ENCODE measurements around the gene CACNA1S.

CACNA1S gene

GRCh38 chr1:201105688-201106087 lies 6.5 kb downstream of the CACNA1S start:
- no peaks in the 10 kb centered on the region for H3K79me2 ChIP-seq (ENCODE audit: low read length)
- no peak for DNase-seq

GRCh38 chr1:201104141-201104540 lies 8.1 kb downstream of the CACNA1S start:
- H3K27me3 ChIP-seq (replicated peaks; ENCODE audit: insufficient read depth, low read length): no peaks in the 10 kb centered on the region
- no peak for TF ChIP-seq EZH2phosphoT487 (IDR thresholded peaks at IDR 0.05; ENCODE audit: low read length)
- TF ChIP-seq EZH2 (optimal IDR thresholded peaks at IDR 0.05; ENCODE audit: low read depth, low read length): no peak
- DNase-seq: no peak

More at GRCh38 chr1:201105688-201106087, 6.5 kb downstream of the CACNA1S start:
- Histone ChIP-seq H4K20me1 (ENCODE audit: insufficient read depth, low read length) (no peaks in the 10 kb centered on the region), H3K36me3 (replicated peaks; ENCODE audit: insufficient read depth, low read length) (no peaks in the 10 kb centered on the region), H2AFZ (ENCODE audit: low read length) (no peak overlapping the region), H3K9me2 (replicated peaks; ENCODE audit: insufficient read depth, low read length) (no peaks in the 10 kb centered on the region), H3F3A (ENCODE audit: insufficient read depth, low read length) (no peaks in the 10 kb centered on the region), H3K4me1 (ENCODE audit: low read length) (no peaks in the 10 kb centered on the region), H3K27me3 (replicated peaks; ENCODE audit: insufficient read depth, low read length) (no peaks in the 10 kb centered on the region), H3K4me2 (ENCODE audit: low read depth, low read length) (no peak overlapping the region), H3K9me3 (replicated peaks; ENCODE audit: insufficient read depth, low read length) (no peaks in the 10 kb centered on the region), H3K4me3 (ENCODE audit: low read length) (no peak overlapping the region), H3K27ac (ENCODE audit: low read length) (no peak overlapping the region), H3K9ac (ENCODE audit: low read length) (no peak overlapping the region)
- TF ChIP-seq EZH2 (optimal IDR thresholded peaks at IDR 0.05; ENCODE audit: low read depth, low read length) (no peak), CTCF (IDR thresholded peaks at IDR 0.05; ENCODE audit: low read length) (no peak), EZH2phosphoT487 (IDR thresholded peaks at IDR 0.05; ENCODE audit: low read length) (no peak)

GRCh38 chr1:201103666-201104065 lies 8.6 kb downstream of the CACNA1S start:
- Histone ChIP-seq H2AFZ (ENCODE audit: low read length) (no peak overlapping the region), H3K4me2 (ENCODE audit: low read depth, low read length) (no peak overlapping the region), H4K20me1 (ENCODE audit: insufficient read depth, low read length) (no peaks in the 10 kb centered on the region), H3K79me2 (ENCODE audit: low read length) (no peaks in the 10 kb centered on the region), H3K9ac (ENCODE audit: low read length) (no peak overlapping the region), H3K9me3 (replicated peaks; ENCODE audit: insufficient read depth, low read length) (no peaks in the 10 kb centered on the region), H3K36me3 (replicated peaks; ENCODE audit: insufficient read depth, low read length) (no peaks in the 10 kb centered on the region), H3K4me1 (ENCODE audit: low read length) (no peaks in the 10 kb centered on the region), H3K27ac (ENCODE audit: low read length) (no peak overlapping the region), H3K4me3 (ENCODE audit: low read length) (no peak overlapping the region), H3F3A (ENCODE audit: insufficient read depth, low read length) (no peaks in the 10 kb centered on the region), H3K27me3 (replicated peaks; ENCODE audit: insufficient read depth, low read length) (no peaks in the 10 kb centered on the region), H3K9me2 (replicated peaks; ENCODE audit: insufficient read depth, low read length) (no peaks in the 10 kb centered on the region)
- no peak for TF ChIP-seq CTCF (IDR thresholded peaks at IDR 0.05; ENCODE audit: low read length)
- DNase-seq: no peak

More at GRCh38 chr1:201104141-201104540, 8.1 kb downstream of the CACNA1S start:
- no peaks in the 10 kb centered on the region for H3K9me3 ChIP-seq (replicated peaks; ENCODE audit: insufficient read depth, low read length)
- no peak overlapping the region for H3K4me2 ChIP-seq (ENCODE audit: low read depth, low read length)
- no peaks in the 10 kb centered on the region for H3K36me3 ChIP-seq (replicated peaks; ENCODE audit: insufficient read depth, low read length)
- no peaks in the 10 kb centered on the region for H3K79me2 ChIP-seq (ENCODE audit: low read length)
- no peaks in the 10 kb centered on the region for H3K4me1 ChIP-seq (ENCODE audit: low read length)
- no peak overlapping the region for H3K27ac ChIP-seq (ENCODE audit: low read length)
- no peak overlapping the region for H3K4me3 ChIP-seq (ENCODE audit: low read length)
- H4K20me1 ChIP-seq (ENCODE audit: insufficient read depth, low read length): no peaks in the 10 kb centered on the region
- no peaks in the 10 kb centered on the region for H3F3A ChIP-seq (ENCODE audit: insufficient read depth, low read length)
- no peaks in the 10 kb centered on the region for H3K9me2 ChIP-seq (replicated peaks; ENCODE audit: insufficient read depth, low read length)
- no peak overlapping the region for H3K9ac ChIP-seq (ENCODE audit: low read length)
- H2AFZ ChIP-seq (ENCODE audit: low read length): no peak overlapping the region

- no peak overlapping the region for H3K9ac ChIP-seq (ENCODE audit: low read length)
Measured at GRCh38 chr1:201100169-201100930, 11.9 kb downstream of the CACNA1S start.

More at GRCh38 chr1:201100169-201100930, 11.9 kb downstream of the CACNA1S start:
- DNase-seq: no peak
- Histone ChIP-seq H3K4me2 (ENCODE audit: low read depth, low read length) (no peak overlapping the region), H3K9me2 (replicated peaks; ENCODE audit: insufficient read depth, low read length) (no peaks in the 10 kb centered on the region), H3K27me3 (replicated peaks; ENCODE audit: insufficient read depth, low read length) (no peaks in the 10 kb centered on the region), H3K36me3 (replicated peaks; ENCODE audit: insufficient read depth, low read length) (no peaks in the 10 kb centered on the region), H4K20me1 (ENCODE audit: insufficient read depth, low read length) (no peaks in the 10 kb centered on the region), H2AFZ (ENCODE audit: low read length) (no peak overlapping the region), H3K9me3 (replicated peaks; ENCODE audit: insufficient read depth, low read length) (no peaks in the 10 kb centered on the region), H3K27ac (ENCODE audit: low read length) (no peak overlapping the region), H3F3A (ENCODE audit: insufficient read depth, low read length) (no peaks in the 10 kb centered on the region), H3K4me1 (ENCODE audit: low read length) (no peaks in the 10 kb centered on the region), H3K79me2 (ENCODE audit: low read length) (no peaks in the 10 kb centered on the region), H3K4me3 (ENCODE audit: low read length) (no peak overlapping the region)
- no peak for TF ChIP-seq EZH2 (optimal IDR thresholded peaks at IDR 0.05; ENCODE audit: low read depth, low read length)
- no peak for TF ChIP-seq CTCF (IDR thresholded peaks at IDR 0.05; ENCODE audit: low read length)
- no peak for TF ChIP-seq EZH2phosphoT487 (IDR thresholded peaks at IDR 0.05; ENCODE audit: low read length)

Data from MM.1S (cell line).